ENCODE results near the gene TNPO2. TPM values are rescaled to one million over a fixed set of nuclear protein-coding genes. Genes with fewer than 3 reads are reported as not detected.

The TNPO2 gene
- total RNA-seq, 4 donors from 2014 or later, result 42.8 to 71.9 (median 62.8) TPM

GRCh38 chr19:12759686-12760085 lies 36.0 kb upstream of the TNPO2 start:
- 93% methylated on average over 6 of the region's 6 CpGs for WGBS
- H3K27ac ChIP-seq (replicated peaks in 1 of 4), result no peak overlapping the region
- intact Hi-C loops (cut with DNase I), result loop anchor here (5.0 kb wide), 1 partner anchor 38 kb away; no protein-coding TSS in a partner anchor

GRCh38 chr19:12757544-12758274 lies 34.0 kb upstream of the TNPO2 start:
- Histone ChIP-seq H3K9me3 (no peaks in the 10 kb centered on the region), H3K27ac (replicated peaks in 1 of 4) (peak overlapping the region in 3 of 4 donors; percentile 44 to 69 (median 62)), H3K36me3 (peaks cover 0 to 3% (median 0%) of the 10 kb centered on the region in 4 donors), H3K27me3 (peaks cover 0 to 14% (median 0%) of the 10 kb centered on the region in 4 donors), H3K4me3 (peak overlapping the region; percentile 43 to 59 (median 46)), H3K4me1 (peaks cover 11 to 13% (median 12%) of the 10 kb centered on the region in 4 donors)
- 10% methylated on average over 39 of the region's 60 CpGs for WGBS
- DNase-seq (ENCODE audit: extremely low spot score), result no peak
- TF ChIP-seq POLR2A (IDR thresholded peaks at IDR 0.05; ENCODE audit: low read depth), result no peak
- TF ChIP-seq POLR2AphosphoS5 (IDR thresholded peaks at IDR 0.05), result peak; percentile 21 to 51
- TF ChIP-seq EP300 (IDR thresholded peaks at IDR 0.05), result no peak
- TF ChIP-seq CTCF (IDR thresholded peaks at IDR 0.05), result peak; percentile 91 to 98 (median 95)
- intact Hi-C loops (cut with DNase I), result no loop called here

More at GRCh38 chr19:12759686-12760085, 36.0 kb upstream of the TNPO2 start:
- Histone ChIP-seq H3K36me3 (peaks cover 4 to 21% (median 13%) of the 10 kb centered on the region in 4 donors), H3K4me3 (no peak overlapping the region), H3K27me3 (no peaks in the 10 kb centered on the region), H3K9me3 (no peaks in the 10 kb centered on the region), H3K4me1 (peaks cover 11 to 13% (median 12%) of the 10 kb centered on the region in 4 donors)
- TF ChIP-seq POLR2A (IDR thresholded peaks at IDR 0.05; ENCODE audit: low read depth), result no peak
- no peak for TF ChIP-seq EP300 (IDR thresholded peaks at IDR 0.05)
- TF ChIP-seq POLR2AphosphoS5 (IDR thresholded peaks at IDR 0.05), result no peak
- TF ChIP-seq CTCF (IDR thresholded peaks at IDR 0.05), result no peak
- DNase-seq (ENCODE audit: extremely low spot score), result no peak

- Histone ChIP-seq H3K4me1 (peaks cover 11 to 13% (median 12%) of the 10 kb centered on the region in 4 donors), H3K27me3 (peaks cover 0 to 27% (median 0%) of the 10 kb centered on the region in 4 donors), H3K27ac (replicated peaks in 1 of 4) (no peak overlapping the region), H3K36me3 (no peaks in the 10 kb centered on the region), H3K9me3 (no peaks in the 10 kb centered on the region), H3K4me3 (no peak overlapping the region)
- WGBS, result 89% methylated on average over 18 of the region's 19 CpGs
- intact Hi-C loops (cut with DNase I), result no loop called here
- no peak for DNase-seq (ENCODE audit: extremely low spot score)
- TF ChIP-seq EP300 (IDR thresholded peaks at IDR 0.05) (no peak), POLR2A (IDR thresholded peaks at IDR 0.05; ENCODE audit: low read depth) (no peak), CTCF (IDR thresholded peaks at IDR 0.05) (no peak), POLR2AphosphoS5 (IDR thresholded peaks at IDR 0.05) (no peak)
Observed at GRCh38 chr19:12756150-12756883, 32.6 kb upstream of the TNPO2 start.

- H3K9me3 ChIP-seq, result no peaks in the 10 kb centered on the region
- TF ChIP-seq POLR2A (IDR thresholded peaks at IDR 0.05; ENCODE audit: low read depth), result no peak
- TF ChIP-seq EP300 (IDR thresholded peaks at IDR 0.05), result no peak
- TF ChIP-seq CTCF (IDR thresholded peaks at IDR 0.05), result no peak
- no peak for TF ChIP-seq POLR2AphosphoS5 (IDR thresholded peaks at IDR 0.05)
- H3K4me3 ChIP-seq, result no peak overlapping the region
- intact Hi-C loops (cut with DNase I), result no loop called here
- no peak for DNase-seq (ENCODE audit: extremely low spot score)
- H3K36me3 ChIP-seq, result no peaks in the 10 kb centered on the region
- 77% methylated on average over 33 of the region's 50 CpGs for WGBS
- no peak overlapping the region for H3K27ac ChIP-seq (replicated peaks in 1 of 4)
- H3K27me3 ChIP-seq, result peaks cover 0 to 40% (median 0%) of the 10 kb centered on the region in 4 donors
- H3K4me1 ChIP-seq, result peaks cover 11 to 14% (median 13%) of the 10 kb centered on the region in 4 donors
Observed at GRCh38 chr19:12754465-12755196, 30.9 kb upstream of the TNPO2 start.

Measured in esophagus muscularis mucosa (tissue), 4 donors.